Glutamatergic neuron (in vitro differentiated cells): Measurements from ENCODE around the gene MYO1E. TPM values are rescaled to one million over a fixed set of nuclear protein-coding genes. Genes with fewer than 3 reads are reported as not detected.

Experiments
- DNase-seq: peaks from one replicate; pipeline ENCODE4 v3.0.0; 2022
- H3K27ac Mint-ChIP-seq: one replicate; pipeline ENCODE4 v1.8.0; 2020; ENCODE audit warnings: mild to moderate bottlenecking, mixed read lengths, inconsistent platforms; ENCODE audit not compliant: unreplicated experiment
- H3K27me3 Mint-ChIP-seq: one replicate; pipeline ENCODE4 v1.8.0; 2020; ENCODE audit warnings: mild to moderate bottlenecking, moderate library complexity, mixed read lengths, inconsistent platforms; ENCODE audit not compliant: unreplicated experiment
- H3K36me3 Mint-ChIP-seq: one replicate; pipeline ENCODE4 v1.8.0; 2020; ENCODE audit warnings: mild to moderate bottlenecking, mixed read lengths, inconsistent platforms; ENCODE audit not compliant: unreplicated experiment
- H3K4me1 Mint-ChIP-seq: one replicate; pipeline ENCODE4 v1.8.0; 2020; ENCODE audit warnings: mild to moderate bottlenecking, low read depth, mixed read lengths, inconsistent platforms; ENCODE audit not compliant: unreplicated experiment
- H3K4me3 Mint-ChIP-seq: one replicate; pipeline ENCODE4 v1.8.0; 2020; ENCODE audit warnings: mild to moderate bottlenecking, mixed read lengths, inconsistent platforms; ENCODE audit not compliant: unreplicated experiment
- H3K9me3 Mint-ChIP-seq: one replicate; pipeline ENCODE4 v1.8.0; 2020; ENCODE audit warnings: mild to moderate bottlenecking, moderate library complexity, mixed read lengths, inconsistent platforms; ENCODE audit not compliant: unreplicated experiment
- CTCF ChIP-seq: fragments of 200-600 bp; sonication (generic); IDR thresholded peaks from one replicate; pipeline ENCODE4 v1.5.0; 2021; ENCODE audit not compliant: partially characterized antibody, unreplicated experiment
- total RNA-seq: library from RNA; stranded (reverse); fragmentation: NEBNext Ultra II Directional; extraction: Animal tissue kit (Norgen Biotek cat#: 25700); gene quantifications from one replicate; pipeline ENCODE4 v1.2.1, GENCODE V29; 2021; ENCODE audit not compliant: unreplicated experiment

The MYO1E gene
- total RNA-seq, 1 donor from 2014 or later = 7.9 TPM

GRCh38 chr15:59360305-59360704, 12.4 kb downstream of the MYO1E start:
- Mint-ChIP-seq H3K4me3 (no peak overlapping the region), H3K4me1 (no peaks in the 10 kb centered on the region), H3K27ac (no peak overlapping the region), H3K27me3 (no peaks in the 10 kb centered on the region), H3K36me3 (no peaks in the 10 kb centered on the region), H3K9me3 (peaks cover 3% of the 10 kb centered on the region)
- peak; percentile 49 for TF ChIP-seq CTCF
- DNase-seq = no peak

DNA sequence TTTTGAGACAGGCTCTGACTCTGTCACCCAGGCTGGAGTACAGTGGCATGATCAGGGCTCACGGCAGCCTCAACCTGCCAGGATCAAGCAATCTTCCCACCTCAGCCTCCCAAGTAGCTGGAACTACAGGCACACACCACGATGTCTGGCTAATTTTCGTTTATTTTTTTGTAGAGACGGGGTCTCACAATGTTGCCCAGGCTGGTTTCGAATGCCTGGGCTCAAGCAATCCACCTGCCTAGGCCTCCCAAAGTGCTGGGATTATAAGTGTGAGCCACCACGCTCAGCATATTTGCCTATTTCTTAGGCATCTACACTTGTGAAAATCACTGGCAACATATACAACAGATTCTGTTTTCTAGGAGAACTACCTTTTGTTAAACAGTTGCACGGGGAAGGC, 16.9 kb downstream of the MYO1E start:
- no peaks in the 10 kb centered on the region for H3K36me3 Mint-ChIP-seq
- peaks cover 3% of the 10 kb centered on the region for H3K9me3 Mint-ChIP-seq
- H3K27me3 Mint-ChIP-seq = no peaks in the 10 kb centered on the region
- no peaks in the 10 kb centered on the region for H3K4me1 Mint-ChIP-seq
- H3K27ac Mint-ChIP-seq = no peak overlapping the region
- no peak for TF ChIP-seq CTCF
- H3K4me3 Mint-ChIP-seq = no peak overlapping the region
- DNase-seq = no peak

- no peak overlapping the region for H3K27ac Mint-ChIP-seq
- no peaks in the 10 kb centered on the region for H3K36me3 Mint-ChIP-seq
- no peak for TF ChIP-seq CTCF
- H3K4me3 Mint-ChIP-seq = no peak overlapping the region
- H3K27me3 Mint-ChIP-seq = no peaks in the 10 kb centered on the region
- H3K4me1 Mint-ChIP-seq = no peaks in the 10 kb centered on the region
- H3K9me3 Mint-ChIP-seq = peaks cover 3% of the 10 kb centered on the region
- no peak for DNase-seq
Measured at GRCh38 chr15:59354417-59355031, 18.1 kb downstream of the MYO1E start.

- Mint-ChIP-seq H3K36me3 (no peaks in the 10 kb centered on the region), H3K4me1 (no peaks in the 10 kb centered on the region), H3K27me3 (no peaks in the 10 kb centered on the region), H3K27ac (no peak overlapping the region), H3K9me3 (peaks cover 3% of the 10 kb centered on the region), H3K4me3 (no peak overlapping the region)
- no peak for DNase-seq
- no peak for TF ChIP-seq CTCF
Measured at GRCh38 chr15:59353994-59354416, 18.7 kb downstream of the MYO1E start.

GRCh38 chr15:59352683-59353082, 20.0 kb downstream of the MYO1E start:
- Mint-ChIP-seq H3K9me3 (peaks cover 3% of the 10 kb centered on the region), H3K36me3 (no peaks in the 10 kb centered on the region), H3K27ac (no peak overlapping the region), H3K4me1 (no peaks in the 10 kb centered on the region), H3K27me3 (no peaks in the 10 kb centered on the region), H3K4me3 (no peak overlapping the region)
- no peak for TF ChIP-seq CTCF
- DNase-seq = no peak
